ENCODE measurements around the gene ANKRD13B. TPM values are rescaled to one million over a fixed set of nuclear protein-coding genes. Genes with fewer than 3 reads are reported as not detected.

The ANKRD13B gene
- total RNA-seq, 1 donor from 2014 or later, result 13.8 TPM

DNA sequence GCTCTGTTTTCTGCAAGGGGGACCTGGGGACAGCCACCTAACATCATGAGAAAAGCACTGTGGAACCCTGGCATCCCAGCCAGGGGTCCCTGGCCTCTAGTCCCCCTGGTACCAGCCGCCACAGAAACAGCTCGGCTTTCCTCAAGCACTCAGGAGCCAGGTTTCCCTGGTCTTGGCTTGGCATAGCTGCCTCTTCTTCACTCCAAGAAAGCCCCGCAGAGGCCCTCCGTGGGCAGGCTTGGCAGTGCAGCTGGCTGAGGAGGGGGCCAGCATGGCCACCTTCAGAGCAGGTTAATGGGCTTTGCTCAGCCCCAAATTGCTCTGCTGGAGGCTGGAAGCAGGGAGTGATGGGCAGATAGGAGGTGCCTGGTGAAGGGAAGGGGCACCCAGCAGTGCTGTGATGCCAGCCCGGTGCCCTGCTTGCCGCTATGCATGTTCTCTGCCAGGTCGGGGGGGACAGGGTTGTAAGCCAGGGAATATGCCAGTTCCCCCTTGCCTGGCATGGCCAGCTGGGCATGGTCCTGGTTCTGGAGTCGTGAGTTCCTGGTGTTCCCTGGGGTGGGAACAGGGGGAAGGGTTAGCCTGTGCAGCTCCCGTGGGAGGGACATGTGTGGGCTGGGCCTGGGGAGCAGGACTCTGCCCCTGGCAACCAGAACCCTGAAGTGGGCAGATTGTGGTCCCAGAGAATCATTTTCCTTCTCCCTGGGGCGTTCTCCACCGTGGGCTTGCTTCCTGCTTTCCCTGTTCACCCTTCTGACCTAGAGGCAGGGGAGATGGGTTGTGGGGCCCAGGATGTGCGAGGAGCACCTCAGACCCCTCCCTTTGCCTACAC lies 3.2 kb downstream of the ANKRD13B start:
- Histone ChIP-seq H3K27me3 (ENCODE audit: control insufficient read depth, insufficient read depth, low read length) (no peaks in the 10 kb centered on the region), H3K4me3 (ENCODE audit: low read depth, low read length) (no peak overlapping the region), H3K36me3 (ENCODE audit: control insufficient read depth, insufficient read depth, low read length) (no peaks in the 10 kb centered on the region)
- DNase-seq (ENCODE audit: low read depth), result no peak
- no peak for TF ChIP-seq CTCF (IDR thresholded peaks at IDR 0.05; ENCODE audit: insufficient read depth, low read length, poor library complexity, severe bottlenecking)

GRCh38 chr17:29596811-29597210 lies 3.9 kb downstream of the ANKRD13B start:
- TF ChIP-seq CTCF (IDR thresholded peaks at IDR 0.05; ENCODE audit: insufficient read depth, low read length, poor library complexity, severe bottlenecking), result no peak
- Histone ChIP-seq H3K36me3 (ENCODE audit: control insufficient read depth, insufficient read depth, low read length) (no peaks in the 10 kb centered on the region), H3K27me3 (ENCODE audit: control insufficient read depth, insufficient read depth, low read length) (no peaks in the 10 kb centered on the region), H3K4me3 (ENCODE audit: low read depth, low read length) (no peak overlapping the region)
- no peak for DNase-seq (ENCODE audit: low read depth)

GRCh38 chr17:29597361-29598172 lies 4.6 kb downstream of the ANKRD13B start:
- H3K36me3 ChIP-seq (ENCODE audit: control insufficient read depth, insufficient read depth, low read length), result no peaks in the 10 kb centered on the region
- no peak for TF ChIP-seq CTCF (IDR thresholded peaks at IDR 0.05; ENCODE audit: insufficient read depth, low read length, poor library complexity, severe bottlenecking)
- H3K27me3 ChIP-seq (ENCODE audit: control insufficient read depth, insufficient read depth, low read length), result no peaks in the 10 kb centered on the region
- no peak overlapping the region for H3K4me3 ChIP-seq (ENCODE audit: low read depth, low read length)
- no peak for DNase-seq (ENCODE audit: low read depth)

GRCh38 chr17:29603109-29603674 lies 10.3 kb downstream of the ANKRD13B start:
- Histone ChIP-seq H3K4me3 (ENCODE audit: low read depth, low read length) (no peak overlapping the region), H3K27me3 (ENCODE audit: control insufficient read depth, insufficient read depth, low read length) (no peaks in the 10 kb centered on the region), H3K36me3 (ENCODE audit: control insufficient read depth, insufficient read depth, low read length) (no peaks in the 10 kb centered on the region)
- TF ChIP-seq CTCF (IDR thresholded peaks at IDR 0.05; ENCODE audit: insufficient read depth, low read length, poor library complexity, severe bottlenecking), result no peak
- DNase-seq (ENCODE audit: low read depth), result no peak

DNA sequence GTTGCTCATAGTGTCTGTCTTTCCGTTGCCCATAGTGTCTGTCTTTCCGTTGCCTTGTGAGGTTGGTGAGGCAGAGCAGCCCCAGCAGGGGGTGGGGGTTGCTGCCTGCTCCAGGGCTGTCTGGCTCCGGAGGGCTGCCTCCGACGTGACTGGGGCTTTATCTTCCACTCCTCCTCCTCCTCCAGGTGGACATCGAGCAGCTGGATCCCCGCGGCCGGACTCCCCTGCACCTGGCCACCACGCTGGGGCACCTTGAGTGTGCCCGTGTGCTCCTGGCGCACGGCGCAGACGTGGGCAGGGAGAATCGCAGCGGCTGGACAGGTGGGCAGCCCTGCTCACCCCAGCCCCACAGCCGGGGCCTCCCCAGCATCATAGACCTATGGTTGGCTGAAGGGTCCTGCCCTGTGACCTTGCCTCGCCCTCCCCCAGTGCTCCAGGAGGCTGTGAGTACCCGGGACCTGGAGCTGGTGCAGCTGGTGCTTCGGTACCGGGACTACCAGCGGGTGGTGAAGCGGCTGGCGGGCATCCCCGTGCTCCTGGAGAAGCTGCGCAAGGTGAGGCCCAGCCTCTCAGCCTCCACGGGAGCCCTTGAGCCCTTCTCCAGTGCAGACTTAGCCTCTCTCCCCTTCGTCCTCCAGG lies 14.7 kb downstream of the ANKRD13B start:
- H3K36me3 ChIP-seq (ENCODE audit: control insufficient read depth, insufficient read depth, low read length), result no peaks in the 10 kb centered on the region
- no peak for TF ChIP-seq CTCF (IDR thresholded peaks at IDR 0.05; ENCODE audit: insufficient read depth, low read length, poor library complexity, severe bottlenecking)
- peaks cover 2% of the 10 kb centered on the region for H3K27me3 ChIP-seq (ENCODE audit: control insufficient read depth, insufficient read depth, low read length)
- no peak for DNase-seq (ENCODE audit: low read depth)
- no peak overlapping the region for H3K4me3 ChIP-seq (ENCODE audit: low read depth, low read length)

Data from kidney epithelial cell (primary cell).